HG03432 (cell line): Measurements from ENCODE around the gene CACNA1A.
"Not testable (repeated sequence)": the region's sequence is repeated elsewhere in the genome, so short reads cannot be mapped to it uniquely, and the experiment has no call there.

ENCODE experiments used
- ATAC-seq: cut with Tn5 transposase; IDR thresholded peaks from one replicate; pipeline ENCODE4 v1.9.1; 2021; ENCODE audit warnings: mild to moderate bottlenecking, moderate library complexity; ENCODE audit not compliant: unreplicated experiment

Gene CACNA1A

DNA sequence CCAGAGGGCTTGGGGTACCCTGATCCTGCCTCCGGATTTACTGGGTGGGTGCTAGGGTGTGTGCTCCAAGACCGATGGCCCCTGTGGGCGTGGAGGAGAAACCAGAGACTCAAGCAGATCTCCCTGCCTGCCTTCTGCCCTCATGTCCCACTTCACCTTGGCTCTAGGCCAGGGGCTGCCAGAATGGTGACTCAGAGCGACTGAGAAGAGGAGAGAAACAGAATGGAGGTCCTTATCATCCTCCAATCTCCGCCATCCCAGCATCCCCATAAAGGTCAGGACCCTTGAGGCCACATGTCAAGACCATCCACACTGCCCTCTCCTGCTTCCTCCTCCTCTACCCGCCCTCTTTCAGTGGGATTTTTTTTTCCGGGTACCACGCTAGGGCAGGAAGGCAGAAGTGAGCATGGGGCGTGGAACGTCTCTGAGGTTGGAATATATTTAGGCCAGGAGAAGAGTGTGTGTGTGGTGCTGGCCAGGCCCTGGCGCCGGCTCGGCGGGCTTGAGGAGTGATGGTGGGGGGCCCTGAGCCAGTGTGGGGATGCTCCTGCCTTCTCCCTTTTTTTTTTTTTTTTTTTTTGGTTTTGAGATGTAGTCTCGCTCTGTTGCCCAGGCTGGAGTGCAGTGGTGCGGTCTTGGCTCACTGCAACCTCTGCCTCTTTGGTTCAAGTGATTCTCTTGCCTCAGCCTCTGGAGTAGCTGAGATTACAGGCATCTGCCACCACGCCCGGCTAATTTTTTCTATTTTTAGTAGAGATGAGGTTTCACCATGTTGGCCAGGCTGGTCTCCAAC, 333.7 kb downstream of the CACNA1A start:
- no peak for ATAC-seq

DNA sequence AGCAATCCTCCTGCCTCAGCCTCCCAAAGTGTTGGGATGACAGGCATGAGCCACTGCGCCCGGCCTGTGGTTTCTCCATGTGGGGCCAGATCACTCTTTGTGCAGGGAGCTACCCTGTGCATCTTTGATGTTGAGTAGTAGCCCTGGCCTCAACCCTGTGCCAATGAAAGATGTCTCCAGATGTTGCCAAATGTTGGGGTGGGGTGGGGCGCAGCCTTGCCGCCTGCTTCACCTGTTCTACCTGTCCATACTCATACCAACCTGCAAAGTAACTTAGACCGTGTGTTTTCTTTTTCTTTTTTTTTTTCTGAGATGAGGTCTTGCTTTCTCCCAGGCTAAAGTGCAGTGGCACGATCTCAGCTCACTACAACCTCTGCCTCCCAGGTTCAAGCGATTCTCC, 335.1 kb downstream of the CACNA1A start:
- ATAC-seq = no peak

GRCh38 chr19:13169769-13170168, 336.5 kb downstream of the CACNA1A start:
- no peak for ATAC-seq

DNA sequence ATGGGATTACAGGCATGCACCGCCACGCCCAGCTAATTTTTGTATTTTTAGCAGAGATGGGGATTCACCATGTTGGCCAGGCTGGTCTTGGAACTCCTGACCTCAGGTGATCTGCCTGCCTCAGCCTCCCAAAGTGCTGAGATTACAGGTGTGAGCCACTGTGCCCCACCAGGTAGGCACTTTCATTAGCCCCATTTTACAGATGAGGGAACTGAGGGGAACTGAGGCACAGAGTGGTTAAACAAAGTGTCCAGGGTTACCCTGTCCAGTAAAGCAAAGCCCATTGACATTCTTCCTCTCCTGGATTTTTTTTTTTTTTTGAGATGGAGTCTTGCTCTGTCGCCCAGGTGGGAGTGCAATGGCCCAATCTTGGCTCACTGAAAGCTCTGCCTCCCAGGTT, 340.1 kb downstream of the CACNA1A start:
- ATAC-seq = not testable (repeated sequence)

DNA sequence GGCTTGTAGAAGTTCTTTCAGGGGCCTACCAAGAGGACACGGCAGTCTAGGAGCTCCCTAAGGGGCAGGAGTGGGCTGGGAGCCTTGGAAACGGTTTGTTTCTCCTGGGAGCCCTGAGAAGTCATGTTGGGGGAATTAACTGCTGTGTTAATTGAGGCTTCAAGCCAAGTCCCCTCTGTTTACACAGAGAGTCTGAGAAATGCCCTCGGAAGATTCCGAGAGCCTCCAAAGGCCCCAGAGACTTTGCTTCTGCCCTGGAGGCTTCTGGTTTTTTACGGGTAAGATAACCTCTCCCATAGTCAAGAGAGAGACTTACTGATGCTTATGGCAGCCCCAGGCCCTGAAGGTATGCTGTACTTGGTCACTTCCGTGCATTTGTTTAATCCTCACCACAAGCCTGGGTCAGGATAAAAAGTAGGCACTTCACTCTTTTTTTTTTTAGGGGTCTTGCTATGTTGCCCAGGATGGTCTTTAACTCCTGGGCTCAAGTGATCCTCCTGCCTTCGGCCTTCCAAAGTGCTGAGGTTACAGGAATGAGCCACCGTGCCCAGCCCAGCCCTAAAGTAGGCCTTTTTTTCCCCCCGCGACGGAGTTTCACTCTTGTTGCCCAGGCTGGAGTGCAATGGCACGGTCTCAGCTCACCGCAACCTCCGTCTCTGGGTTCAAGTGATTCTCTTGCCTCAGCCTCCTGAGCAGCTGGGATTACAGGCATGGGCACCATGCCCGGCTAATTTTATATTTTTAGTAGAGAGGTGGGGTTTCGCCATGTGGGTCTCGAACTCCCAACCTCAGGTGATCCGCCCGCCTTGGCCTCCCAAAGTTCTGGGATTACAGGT, 340.9 kb downstream of the CACNA1A start:
- ATAC-seq = no peak

DNA sequence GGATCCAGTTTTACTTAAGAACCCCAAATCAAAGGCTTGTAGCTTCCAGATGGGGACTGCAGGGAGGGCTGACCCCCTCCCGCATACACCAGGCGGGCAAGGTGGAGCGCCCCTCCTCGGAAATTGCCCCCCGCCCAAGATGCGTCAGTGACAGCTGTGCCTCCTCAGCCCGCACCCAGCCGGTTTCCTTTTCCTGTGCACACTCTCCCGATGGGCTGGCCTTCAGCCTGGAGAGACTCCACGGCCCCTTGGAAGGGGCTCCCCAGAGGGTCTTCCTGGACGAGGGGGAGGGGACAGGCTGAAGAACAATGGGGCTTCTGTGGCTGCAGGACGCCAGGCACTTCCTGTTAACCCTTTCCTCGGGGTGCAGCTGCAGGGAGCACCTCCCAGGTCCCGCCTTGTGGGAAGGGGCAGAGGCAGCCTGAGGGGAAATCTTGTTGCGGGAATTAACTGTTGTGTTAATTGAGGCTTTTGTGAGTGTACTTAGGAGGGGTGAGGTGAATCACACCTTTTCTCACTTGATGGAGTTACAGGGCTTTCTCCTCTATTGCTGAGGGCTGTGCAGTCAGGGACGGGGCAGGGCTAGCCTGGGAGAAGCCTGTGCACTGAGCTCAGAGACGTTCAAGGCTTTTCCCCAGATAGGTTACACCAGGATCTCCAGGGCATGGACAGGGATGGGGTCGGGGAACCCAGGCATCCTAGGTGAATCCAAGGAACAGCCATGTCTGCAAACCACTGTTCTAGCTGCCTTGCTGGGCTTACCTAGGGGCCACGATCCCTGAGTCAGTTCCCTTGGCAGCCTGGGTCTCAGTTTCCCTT, 341.7 kb downstream of the CACNA1A start:
- no peak for ATAC-seq

GRCh38 chr19:13163609-13164342, 342.5 kb downstream of the CACNA1A start:
- no peak for ATAC-seq

- ATAC-seq = peak; percentile 52
Measured at GRCh38 chr19:13162724-13163608, 343.3 kb downstream of the CACNA1A start.

- ATAC-seq = no peak
Measured at GRCh38 chr19:13160557-13160956, 345.7 kb downstream of the CACNA1A start.

DNA sequence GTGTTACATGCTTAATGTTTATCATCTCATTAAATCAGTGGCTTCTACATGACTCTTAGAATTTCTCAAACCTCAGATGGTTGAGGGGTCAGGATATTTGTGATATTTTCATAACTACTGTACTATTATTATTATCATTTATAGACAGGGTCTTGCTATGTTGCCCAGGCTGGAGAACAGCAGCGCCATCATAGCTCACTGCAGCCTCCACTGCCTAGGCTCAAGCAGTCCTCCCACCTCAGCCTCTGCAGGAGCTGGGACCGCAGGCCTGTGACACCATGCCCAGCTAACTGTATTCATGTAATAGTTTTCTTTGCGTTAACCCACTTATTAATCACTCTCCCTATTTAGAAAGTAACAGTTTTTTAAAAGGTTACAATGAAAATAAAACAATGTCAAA, 346.6 kb downstream of the CACNA1A start:
- no peak for ATAC-seq
